GM12878 (cell line): Measurements from ENCODE around the gene ADGRL3. TPM values are rescaled to one million over a fixed set of nuclear protein-coding genes. Genes with fewer than 3 reads are reported as not detected.

Source experiments
- ATAC-seq: fragments of 200-7000 bp; cut with Tn5 transposase; 3 replicates; pipeline ENCODE4 v1.9.1; 2020; ENCODE audit warnings: mild to moderate bottlenecking, moderate library complexity
- BruUV-seq: library from RNA; stranded (reverse); fragments of 400-500 nt; replicated peaks from 2 replicates; lab custom pipeline; 2021; lab: Mats Ljungman, UMichigan
- CTCF ChIA-PET: fragments of 300-600 bp; sonication (Branson Sonifier 250); formaldehyde crosslinking; extraction: SDS; loops from one replicate; lab custom pipeline; 2021; ENCODE audit warnings: inconsistent platforms; lab: Yijun Ruan, JAX
- POLR2A ChIA-PET: fragments of 350-600 bp; formaldehyde crosslinking; extraction: SDS; loops from one replicate; lab custom pipeline; 2021; ENCODE audit warnings: inconsistent platforms; lab: Charles Lee
- RAD21 ChIA-PET: fragments of 300-600 bp; sonication (Branson Sonifier 250); formaldehyde crosslinking; loops from one replicate; lab custom pipeline; 2023; ENCODE audit warnings: antibody characterized with exemption; ENCODE audit not compliant: unreplicated experiment; lab: Charles Lee
- SMC1A ChIA-PET: fragments of 300-600 bp; sonication (Branson Sonifier 250); formaldehyde crosslinking; loops from one replicate; lab custom pipeline; 2023; ENCODE audit not compliant: unreplicated experiment, uncharacterized antibody; lab: Charles Lee
- DNase-seq: peaks from one replicate; pipeline ENCODE4 v3.0.0-alpha.2; 2011; ENCODE audit warnings: low read depth, low spot score
- FAIRE-seq: peaks from 3 replicates; lab custom pipeline; 2011; peaks lifted over from hg19 to GRCh38; lab: Jason Lieb, UNC
- H2AFZ ChIP-seq: 2 replicates; pipeline ENCODE4 v1.6.0; 2011; ENCODE audit warnings: low read depth, low read length, control low read depth; ENCODE audit not compliant: control insufficient read depth
- H3K27ac ChIP-seq: 2 replicates; pipeline ENCODE4 v1.5.1; 2011; ENCODE audit warnings: control low read depth; ENCODE audit not compliant: control insufficient read depth, insufficient read depth
- H3K27me3 ChIP-seq, 2 experiments: replicated peaks in 1 of 2; 2 replicates each; pipeline versions ENCODE4 v1.6.0 to v1.6.1; 2011; ENCODE audit warnings: low read length in 1 of 2; ENCODE audit not compliant: control insufficient read depth in 2 of 2, insufficient read depth in 2 of 2
- H3K36me3 ChIP-seq, 2 experiments: 2 replicates each; pipeline ENCODE4 v1.5.1; 2011; ENCODE audit warnings: low read length in 1 of 2; ENCODE audit not compliant: control insufficient read depth in 2 of 2, insufficient read depth in 2 of 2
- H3K4me1 ChIP-seq: 2 replicates; pipeline ENCODE4 v1.6.1; 2011; ENCODE audit warnings: mild to moderate bottlenecking, low read length, moderate library complexity, mixed read lengths; ENCODE audit not compliant: control insufficient read depth, insufficient read depth
- H3K4me2 ChIP-seq: 2 replicates; pipeline ENCODE4 v1.6.0; 2011; ENCODE audit warnings: control low read depth; ENCODE audit not compliant: control insufficient read depth, insufficient read depth
- H3K4me3 ChIP-seq: fragments of 200-600 bp; sonication (generic); 2 replicates; pipeline ENCODE4 v1.5.1; 2016
- H3K79me2 ChIP-seq: 2 replicates; pipeline ENCODE4 v1.6.0; 2011; ENCODE audit warnings: low read length; ENCODE audit not compliant: control insufficient read depth, insufficient read depth
- H3K9ac ChIP-seq: 2 replicates; pipeline ENCODE4 v1.8.0; 2011; ENCODE audit warnings: low read length, control low read depth, mixed read lengths; ENCODE audit not compliant: control insufficient read depth, insufficient read depth
- H3K9me3 ChIP-seq: replicated peaks from 3 replicates; pipeline ENCODE4 v1.5.1; 2011; ENCODE audit warnings: mild to moderate bottlenecking, low read length; ENCODE audit not compliant: control insufficient read depth, insufficient read depth
- H4K20me1 ChIP-seq: 2 replicates; pipeline ENCODE4 v1.6.0; 2011; ENCODE audit not compliant: control insufficient read depth, insufficient read depth
- BRCA1 ChIP-seq: IDR thresholded peaks from 2 replicates; pipeline ENCODE4 v1.6.1; 2011; ENCODE audit warnings: low read depth, low read length, improper control_type of control experiment
- FOXM1 ChIP-seq: IDR thresholded peaks from 2 replicates; pipeline ENCODE4 v1.6.1; 2012; ENCODE audit warnings: low read depth, mild to moderate bottlenecking, inconsistent platforms, low read length, moderate library complexity
- GABPA ChIP-seq: IDR thresholded peaks from 2 replicates; pipeline ENCODE4 v1.6.1; 2014; ENCODE audit warnings: antibody characterized with exemption, low read depth, mild to moderate bottlenecking, inconsistent platforms
- IKZF1 ChIP-seq: fragments of 450-650 bp; conservative IDR thresholded peaks from 2 replicates; pipeline ENCODE4 v1.6.1; 2017; ENCODE audit warnings: antibody characterized with exemption, mild to moderate bottlenecking
- JUND ChIP-seq: IDR thresholded peaks from 2 replicates; pipeline ENCODE4 v1.6.1; 2012; ENCODE audit warnings: low read depth, mild to moderate bottlenecking, low read length, improper control_type of control experiment, moderate library complexity
- LARP7 ChIP-seq: fragments of 450-650 bp; IDR thresholded peaks from 2 replicates; pipeline ENCODE4 v1.6.1; 2017; ENCODE audit warnings: mild to moderate bottlenecking
- MXI1 ChIP-seq: fragments of 150-350 bp; IDR thresholded peaks from 2 replicates; pipeline ENCODE4 v1.6.1; 2011; ENCODE audit warnings: low read depth, mild to moderate bottlenecking, inconsistent platforms, low read length, improper control_type of control experiment
- PML ChIP-seq: IDR thresholded peaks from 2 replicates; pipeline ENCODE4 v1.6.1; 2012; ENCODE audit warnings: low read length, inconsistent platforms
- RAD21 ChIP-seq: IDR thresholded peaks from 2 replicates; pipeline ENCODE4 v1.6.1; 2011; ENCODE audit warnings: mild to moderate bottlenecking, low read depth, low read length, moderate library complexity; ENCODE audit not compliant: insufficient read depth
- SMC3 ChIP-seq: IDR thresholded peaks from 2 replicates; pipeline ENCODE4 v1.6.1; 2011; ENCODE audit warnings: low read length, improper control_type of control experiment, borderline replicate concordance
- SP1 ChIP-seq: IDR thresholded peaks from one replicate; pipeline ENCODE4 v1.6.1; 2011; ENCODE audit warnings: low read depth, low read length
- SPI1 ChIP-seq: IDR thresholded peaks from 2 replicates; pipeline ENCODE4 v1.6.1; 2011; ENCODE audit warnings: low read depth, mild to moderate bottlenecking, low read length, moderate library complexity, borderline replicate concordance; ENCODE audit not compliant: insufficient read depth
- SRF ChIP-seq, 2 experiments: IDR thresholded peaks; 2 replicates each; pipeline ENCODE4 v1.6.1; 2011; ENCODE audit warnings: low read depth in 2 of 2, low read length in 2 of 2, mild to moderate bottlenecking in 1 of 2, moderate library complexity in 1 of 2
- ZBTB33 ChIP-seq: fragments of 450-650 bp; IDR thresholded peaks from 2 replicates; pipeline ENCODE4 v1.6.1; 2017; ENCODE audit warnings: mild to moderate bottlenecking
- ZBTB4 ChIP-seq: fragments of 450-650 bp; formaldehyde crosslinking; IDR thresholded peaks from 2 replicates; pipeline ENCODE4 v1.4.0; 2022; ENCODE audit warnings: mild to moderate bottlenecking, moderate library complexity
- ZNF207 ChIP-seq: fragments of 450-650 bp; IDR thresholded peaks from 2 replicates; pipeline ENCODE4 v1.6.1; 2014; ENCODE audit warnings: antibody characterized with exemption, mild to moderate bottlenecking, borderline replicate concordance
- WGBS: methylation state at CpG from one replicate; pipeline ENCODE4 v1.1.6; 2016; ENCODE audit warnings: low lambda C conversion rate; ENCODE audit not compliant: insufficient replicate concordance, insufficient coverage; ENCODE audit errors: missing lambda C conversion rate; 5-methylcytosine and 5-hydroxymethylcytosine counted together
- in situ Hi-C: fragments of 300-500 bp; cut with MboI; formaldehyde crosslinking; loops from 9 replicates; pipeline ENCODE4 v1.14.3; 2018; ENCODE audit warnings: mixed read lengths
- intact Hi-C: fragments of 100-400 bp; cut with micrococcal nuclease; formaldehyde crosslinking; loops from one replicate; pipeline ENCODE4 v1.14.2; 2022; ENCODE audit not compliant: unreplicated experiment
- polyA plus RNA-seq, 11 experiments: library from polyadenylated mRNA; depleted of rRNA in 4 of 11; unstranded in 6 of 11; stranded (reverse) in 5 of 11; fragments of >200 nt; fragmentation: Nextera tagmentation in 4 of 11; fragmentation: Illumina TruSeq in 1 of 11; extraction: Ambion mirVana in 4 of 11; extraction: Trizol in 1 of 11; gene quantifications; 1 replicate in 1 of 11; 2 replicates in 10 of 11; pipeline versions ENCODE4 v1.2.1 to v1.2.3, GENCODE V29; 2011 to 2016; ENCODE audit warnings: inconsistent platforms in 2 of 11, missing spikeins in 2 of 11, low read depth in 1 of 11
- total RNA-seq, 4 experiments: library from RNA; depleted of rRNA in 3 of 4; stranded (reverse); fragments of >200 nt in 3 of 4; fragmentation: Illumina TruSeq in 1 of 4; extraction: Trizol in 1 of 4; gene quantifications; 2 replicates each; pipeline versions ENCODE4 v1.2.1 to v1.2.3, GENCODE V29; 2013 to 2021
- TF ChIP-seq, protein P1 (sequence below): fragments of 150-350 bp; IDR thresholded peaks from 2 replicates; pipeline ENCODE4 v1.6.1; 2016; ENCODE audit warnings: low read depth, low read length

ADGRL3 gene
- total and polyA plus RNA-seq, 10 of the 15 experiments (the other 5 are each of a cell fraction or from before 2014, with no cell fraction given) = 1.1 TPM; not detected in 9

DNA sequence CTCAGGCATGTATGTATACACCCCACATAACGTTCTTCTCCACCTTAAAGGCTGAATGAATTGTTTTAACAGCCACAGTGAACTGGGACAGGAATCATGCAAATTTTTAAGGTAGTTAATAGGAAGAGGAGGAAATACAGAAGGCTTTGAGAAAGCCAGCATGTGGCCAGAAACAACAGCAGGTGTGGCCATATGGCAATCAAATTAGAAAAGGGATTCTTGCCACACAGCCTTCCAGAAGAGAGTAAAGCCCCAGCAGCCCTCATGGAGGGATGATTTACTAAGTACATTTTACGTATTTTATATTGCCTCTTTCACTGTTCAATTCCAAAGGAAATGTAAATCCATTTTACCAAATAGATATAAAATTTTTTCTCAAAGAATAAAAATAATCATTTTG lies 792.2 kb downstream of the ADGRL3 start:
- no peak for ATAC-seq
- BruUV-seq = no TSS peak
- H3K27me3 ChIP-seq = no peaks in the 10 kb centered on the region
- intact Hi-C loops = no loop called here
- H3K4me3 ChIP-seq = no peak overlapping the region
- H4K20me1 ChIP-seq = no peaks in the 10 kb centered on the region
- SMC1A ChIA-PET = interaction anchor here (1.2 to 2.0 kb wide), 3 partner anchors 12 to 45 kb away, joined by 3 to 7 read pairs (median 5); no protein-coding TSS in a partner anchor
- CTCF ChIA-PET = no interaction called here
- no peak for DNase-seq
- in situ Hi-C loops = no loop called here
- no peak overlapping the region for H3K27ac ChIP-seq
- no peaks in the 10 kb centered on the region for H3K36me3 ChIP-seq
- WGBS = 0% methylated on average over 2 of the region's 2 CpGs
- no peaks in the 10 kb centered on the region for H3K4me1 ChIP-seq
- H3K79me2 ChIP-seq = no peaks in the 10 kb centered on the region
- POLR2A ChIA-PET = interaction anchor here (0.8 kb wide), 1 partner anchor 245 kb away, joined by 3 read pairs; no protein-coding TSS in a partner anchor
- no peak overlapping the region for H2AFZ ChIP-seq
- RAD21 ChIA-PET = no interaction called here
- H3K9me3 ChIP-seq = no peaks in the 10 kb centered on the region
- H3K9ac ChIP-seq = no peak overlapping the region
- FAIRE-seq = no peak
- H3K4me2 ChIP-seq = no peak overlapping the region
- TF ChIP-seq SRF (IDR thresholded peaks at IDR 0.05; ENCODE audit: low read depth in 2 of 2, low read length in 2 of 2) = no peak
- no peak for TF ChIP-seq ZBTB4 (CRISPR knock-in tag)
- TF ChIP-seq SMC3 = no peak
- TF ChIP-seq LARP7 = no peak
- TF ChIP-seq SP1 = no peak
- TF ChIP-seq IKZF1 = no peak
- TF ChIP-seq MXI1 = no peak
- no peak for TF ChIP-seq GABPA
- TF ChIP-seq PML = no peak
- no peak for TF ChIP-seq SPI1
- TF ChIP-seq FOXM1 = no peak
- no peak for TF ChIP-seq RAD21
- no peak for TF ChIP-seq ZBTB33
- TF ChIP-seq, protein P1, sequence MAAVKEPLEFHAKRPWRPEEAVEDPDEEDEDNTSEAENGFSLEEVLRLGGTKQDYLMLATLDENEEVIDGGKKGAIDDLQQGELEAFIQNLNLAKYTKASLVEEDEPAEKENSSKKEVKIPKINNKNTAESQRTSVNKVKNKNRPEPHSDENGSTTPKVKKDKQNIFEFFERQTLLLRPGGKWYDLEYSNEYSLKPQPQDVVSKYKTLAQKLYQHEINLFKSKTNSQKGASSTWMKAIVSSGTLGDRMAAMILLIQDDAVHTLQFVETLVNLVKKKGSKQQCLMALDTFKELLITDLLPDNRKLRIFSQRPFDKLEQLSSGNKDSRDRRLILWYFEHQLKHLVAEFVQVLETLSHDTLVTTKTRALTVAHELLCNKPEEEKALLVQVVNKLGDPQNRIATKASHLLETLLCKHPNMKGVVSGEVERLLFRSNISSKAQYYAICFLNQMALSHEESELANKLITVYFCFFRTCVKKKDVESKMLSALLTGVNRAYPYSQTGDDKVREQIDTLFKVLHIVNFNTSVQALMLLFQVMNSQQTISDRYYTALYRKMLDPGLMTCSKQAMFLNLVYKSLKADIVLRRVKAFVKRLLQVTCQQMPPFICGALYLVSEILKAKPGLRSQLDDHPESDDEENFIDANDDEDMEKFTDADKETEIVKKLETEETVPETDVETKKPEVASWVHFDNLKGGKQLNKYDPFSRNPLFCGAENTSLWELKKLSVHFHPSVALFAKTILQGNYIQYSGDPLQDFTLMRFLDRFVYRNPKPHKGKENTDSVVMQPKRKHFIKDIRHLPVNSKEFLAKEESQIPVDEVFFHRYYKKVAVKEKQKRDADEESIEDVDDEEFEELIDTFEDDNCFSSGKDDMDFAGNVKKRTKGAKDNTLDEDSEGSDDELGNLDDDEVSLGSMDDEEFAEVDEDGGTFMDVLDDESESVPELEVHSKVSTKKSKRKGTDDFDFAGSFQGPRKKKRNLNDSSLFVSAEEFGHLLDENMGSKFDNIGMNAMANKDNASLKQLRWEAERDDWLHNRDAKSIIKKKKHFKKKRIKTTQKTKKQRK = no peak
- TF ChIP-seq BRCA1 = no peak
- TF ChIP-seq JUND = no peak
- no peak for TF ChIP-seq ZNF207
